ENCODE data around the gene SIGLECL1.

Gene SIGLECL1

GRCh38 chr19:51297406-51297805 lies 46.5 kb downstream of the SIGLECL1 start:
- DNase-seq = no peak

- no peak for DNase-seq
Measured at GRCh38 chr19:51301266-51301665, 50.4 kb downstream of the SIGLECL1 start.

- no peak for DNase-seq
Measured at GRCh38 chr19:51305479-51305878, 54.6 kb downstream of the SIGLECL1 start.

GRCh38 chr19:51311351-51312257 lies 60.7 kb downstream of the SIGLECL1 start, which contains the start of gene IGLON5:
Gene IGLON5 (plus strand): TSS chr19:51311644. CDS start chr19:51311848, 204 bp downstream.
- DNase-seq = no peak

GRCh38 chr19:51316688-51317087 lies 65.8 kb downstream of the SIGLECL1 start:
- no peak for DNase-seq

GRCh38 chr19:51317376-51317775 lies 66.5 kb downstream of the SIGLECL1 start:
- DNase-seq = no peak

- no peak for DNase-seq
Measured at GRCh38 chr19:51317968-51318367, 67.1 kb downstream of the SIGLECL1 start.

Measured in cortex of kidney (tissue), 1 donor.